GM06990 (cell line): ENCODE data around the gene PAPOLG.

Source experiments
- DNase-seq: peaks from one replicate; pipeline ENCODE4 v3.0.0-alpha.2; 2011; ENCODE audit not compliant: insufficient read length; ENCODE audit errors: extremely low read depth
- H3K27me3 ChIP-seq: replicated peaks from 2 replicates; pipeline ENCODE4 v1.6.0; 2011; ENCODE audit warnings: low read length; ENCODE audit not compliant: control insufficient read depth, insufficient read depth
- H3K36me3 ChIP-seq: 2 replicates; pipeline ENCODE4 v1.5.1; 2011; ENCODE audit warnings: low read length; ENCODE audit not compliant: control insufficient read depth, insufficient read depth
- H3K4me3 ChIP-seq: replicated peaks from 2 replicates; pipeline ENCODE4 v1.5.1; 2011; ENCODE audit warnings: low read depth, mild to moderate bottlenecking, control low read depth, low read length
- CTCF ChIP-seq: IDR thresholded peaks from 2 replicates; pipeline ENCODE4 v1.5.1; 2011; ENCODE audit warnings: low read length, control low read depth, mild to moderate bottlenecking, inconsistent platforms; ENCODE audit not compliant: insufficient read depth, poor library complexity, severe bottlenecking

Gene PAPOLG

GRCh38 chr2:60796573-60797509, 40.8 kb downstream of the PAPOLG start:
- no peak for TF ChIP-seq CTCF
- no peak overlapping the region for H3K4me3 ChIP-seq
- no peak for DNase-seq
- peaks cover 3% of the 10 kb centered on the region; the same call in 1 of the 2 replicates for H3K36me3 ChIP-seq
- no peaks in the 10 kb centered on the region for H3K27me3 ChIP-seq

GRCh38 chr2:60804473-60804872, 48.4 kb downstream of the PAPOLG start:
- H3K27me3 ChIP-seq, result no peaks in the 10 kb centered on the region
- no peak overlapping the region for H3K4me3 ChIP-seq
- TF ChIP-seq CTCF, result no peak
- H3K36me3 ChIP-seq, result peaks cover 1% of the 10 kb centered on the region
- no peak for DNase-seq

- DNase-seq, result no peak
- Histone ChIP-seq H3K27me3 (no peaks in the 10 kb centered on the region), H3K4me3 (no peak overlapping the region), H3K36me3 (peaks cover 1% of the 10 kb centered on the region)
- no peak for TF ChIP-seq CTCF
These were observed 50.5 kb downstream of the PAPOLG start for GRCh38 chr2:60806595-60806987.

- Histone ChIP-seq H3K27me3 (no peaks in the 10 kb centered on the region), H3K36me3 (peaks cover 1% of the 10 kb centered on the region), H3K4me3 (no peak overlapping the region)
- peak; percentile 62 for DNase-seq
- no peak for TF ChIP-seq CTCF
These were observed 51.1 kb downstream of the PAPOLG start for GRCh38 chr2:60806988-60807681.

- no peak for DNase-seq
- TF ChIP-seq CTCF, result no peak
- peaks cover 1% of the 10 kb centered on the region for H3K36me3 ChIP-seq
- H3K4me3 ChIP-seq, result no peak overlapping the region
- H3K27me3 ChIP-seq, result no peaks in the 10 kb centered on the region
These were observed 52.3 kb downstream of the PAPOLG start for GRCh38 chr2:60808330-60808801.
